DOHH2 (cell line): ENCODE results near the gene AANAT.

Source experiments
- H3F3A ChIP-seq: fragments of 200-600 bp; sonication (generic), shearing (Covaris generic); 2 replicates; pipeline ENCODE4 v1.6.0; 2016; ENCODE audit warnings: antibody characterized with exemption, mild to moderate bottlenecking; ENCODE audit not compliant: control insufficient read depth, insufficient read depth
- H3K27ac ChIP-seq: fragments of 200-600 bp; sonication (generic); 2 replicates; pipeline ENCODE4 v1.5.1; 2014; ENCODE audit warnings: low read depth, mild to moderate bottlenecking, low read length, moderate library complexity
- H3K27me3 ChIP-seq: fragments of 200-600 bp; sonication (generic); 2 replicates; pipeline ENCODE4 v1.6.1; 2014; ENCODE audit warnings: mild to moderate bottlenecking, low read length, mixed read lengths; ENCODE audit not compliant: control insufficient read depth
- H3K36me3 ChIP-seq: fragments of 200-600 bp; sonication (generic); 2 replicates; pipeline ENCODE4 v1.6.1; 2014; ENCODE audit warnings: mild to moderate bottlenecking, low read length, moderate library complexity, mixed read lengths; ENCODE audit not compliant: control insufficient read depth
- H3K4me1 ChIP-seq: fragments of 200-600 bp; sonication (generic); 2 replicates; pipeline ENCODE4 v1.6.1; 2014; ENCODE audit warnings: mild to moderate bottlenecking, low read length, mixed read lengths; ENCODE audit not compliant: control insufficient read depth
- H3K4me2 ChIP-seq: fragments of 200-600 bp; sonication (generic); 2 replicates; pipeline ENCODE4 v1.6.0; 2014; ENCODE audit warnings: mild to moderate bottlenecking, low read length, moderate library complexity
- H3K4me3 ChIP-seq: fragments of 200-600 bp; sonication (generic); 2 replicates; pipeline ENCODE4 v1.5.1; 2014; ENCODE audit warnings: mild to moderate bottlenecking, low read length, mixed read lengths
- H3K79me2 ChIP-seq: fragments of 200-600 bp; sonication (generic); 2 replicates; pipeline ENCODE4 v1.6.1; 2014; ENCODE audit warnings: mild to moderate bottlenecking, low read length, mixed read lengths; ENCODE audit not compliant: control insufficient read depth
- H3K9me2 ChIP-seq: fragments of 200-600 bp; sonication (generic); replicated peaks from 2 replicates; pipeline ENCODE4 v1.6.1; 2014; ENCODE audit warnings: mild to moderate bottlenecking, low read length, mixed read lengths; ENCODE audit not compliant: control insufficient read depth
- H3K9me3 ChIP-seq: fragments of 200-600 bp; sonication (generic); 2 replicates; pipeline ENCODE4 v1.6.1; 2014; ENCODE audit warnings: antibody characterized with exemption, low read length, mixed read lengths; ENCODE audit not compliant: control insufficient read depth, insufficient read depth
- H4K20me1 ChIP-seq: fragments of 200-600 bp; sonication (generic); 2 replicates; pipeline ENCODE4 v1.6.0; 2014; ENCODE audit warnings: low read depth, mild to moderate bottlenecking, antibody characterized with exemption, low read length, moderate library complexity; ENCODE audit not compliant: control insufficient read depth, insufficient read depth
- CTCF ChIP-seq: fragments of 200-600 bp; sonication (generic); IDR thresholded peaks from one replicate; pipeline ENCODE4 v1.5.1; 2014; ENCODE audit warnings: antibody characterized with exemption, mild to moderate bottlenecking, low read depth, low read length; ENCODE audit not compliant: poor library complexity, severe bottlenecking
- EZH2phosphoT487 ChIP-seq: fragments of 200-600 bp; sonication (generic); IDR thresholded peaks from 2 replicates; pipeline ENCODE4 v1.6.1; 2017; ENCODE audit warnings: borderline replicate concordance, mild to moderate bottlenecking, antibody characterized with exemption, low read length, moderate library complexity, mixed read lengths

AANAT gene

DNA sequence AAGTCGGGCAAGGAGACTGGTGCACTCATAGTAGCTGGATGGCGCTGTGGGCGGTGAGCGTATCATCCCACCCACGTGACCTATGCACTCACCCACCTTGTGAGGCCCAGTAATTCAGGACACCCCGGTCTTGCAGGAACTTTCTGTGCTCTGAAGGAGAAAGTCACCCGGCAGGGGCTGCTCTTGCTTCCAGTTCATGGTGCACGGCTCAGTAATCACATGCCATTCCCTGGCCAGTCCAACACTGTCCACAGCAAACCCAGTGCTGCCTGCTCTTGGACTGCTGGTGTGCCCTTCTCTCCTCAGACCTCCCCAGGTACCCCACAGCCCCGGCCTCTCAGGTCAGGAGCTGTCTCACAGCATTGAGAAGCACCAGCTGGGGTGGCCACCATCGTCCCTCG, 50.2 kb downstream of the AANAT start:
- H3K79me2 ChIP-seq = no peaks in the 10 kb centered on the region
- no peaks in the 10 kb centered on the region for H3K36me3 ChIP-seq
- no peak overlapping the region for H3K4me2 ChIP-seq
- H3F3A ChIP-seq = no peaks in the 10 kb centered on the region
- no peaks in the 10 kb centered on the region for H3K9me3 ChIP-seq
- H3K27me3 ChIP-seq = peaks cover 17% of the 10 kb centered on the region; the same call in 1 of the 2 replicates
- H3K27ac ChIP-seq = no peak overlapping the region
- peaks cover 12% of the 10 kb centered on the region for H3K4me1 ChIP-seq
- TF ChIP-seq CTCF (no peak), EZH2phosphoT487 (no peak)
- H3K4me3 ChIP-seq = no peak overlapping the region
- no peaks in the 10 kb centered on the region for H3K9me2 ChIP-seq
- H4K20me1 ChIP-seq = no peaks in the 10 kb centered on the region

- Histone ChIP-seq H4K20me1 (no peaks in the 10 kb centered on the region), H3F3A (no peaks in the 10 kb centered on the region), H3K4me3 (no peak overlapping the region), H3K79me2 (no peaks in the 10 kb centered on the region), H3K27ac (no peak overlapping the region), H3K9me3 (no peaks in the 10 kb centered on the region), H3K4me1 (peaks cover 16% of the 10 kb centered on the region), H3K9me2 (no peaks in the 10 kb centered on the region), H3K36me3 (no peaks in the 10 kb centered on the region), H3K4me2 (no peak overlapping the region), H3K27me3 (peaks cover 20% of the 10 kb centered on the region; the same call in 1 of the 2 replicates)
- no peak for TF ChIP-seq EZH2phosphoT487
Measured at GRCh38 chr17:76519048-76519966, 51.9 kb downstream of the AANAT start.
